NCI-H2227 treated with DMSO at 0.1 percent for 48 hours (cell line): ENCODE measurements around the gene IFI35.
"Not testable (repeated sequence)": the region's sequence is repeated elsewhere in the genome, so short reads cannot be mapped to it uniquely, and the experiment has no call there.

Experiments used
- DNase-seq: peaks from one replicate; lab custom pipeline; 2025; lab: John Stamatoyannopoulos, UW

IFI35 gene

DNA sequence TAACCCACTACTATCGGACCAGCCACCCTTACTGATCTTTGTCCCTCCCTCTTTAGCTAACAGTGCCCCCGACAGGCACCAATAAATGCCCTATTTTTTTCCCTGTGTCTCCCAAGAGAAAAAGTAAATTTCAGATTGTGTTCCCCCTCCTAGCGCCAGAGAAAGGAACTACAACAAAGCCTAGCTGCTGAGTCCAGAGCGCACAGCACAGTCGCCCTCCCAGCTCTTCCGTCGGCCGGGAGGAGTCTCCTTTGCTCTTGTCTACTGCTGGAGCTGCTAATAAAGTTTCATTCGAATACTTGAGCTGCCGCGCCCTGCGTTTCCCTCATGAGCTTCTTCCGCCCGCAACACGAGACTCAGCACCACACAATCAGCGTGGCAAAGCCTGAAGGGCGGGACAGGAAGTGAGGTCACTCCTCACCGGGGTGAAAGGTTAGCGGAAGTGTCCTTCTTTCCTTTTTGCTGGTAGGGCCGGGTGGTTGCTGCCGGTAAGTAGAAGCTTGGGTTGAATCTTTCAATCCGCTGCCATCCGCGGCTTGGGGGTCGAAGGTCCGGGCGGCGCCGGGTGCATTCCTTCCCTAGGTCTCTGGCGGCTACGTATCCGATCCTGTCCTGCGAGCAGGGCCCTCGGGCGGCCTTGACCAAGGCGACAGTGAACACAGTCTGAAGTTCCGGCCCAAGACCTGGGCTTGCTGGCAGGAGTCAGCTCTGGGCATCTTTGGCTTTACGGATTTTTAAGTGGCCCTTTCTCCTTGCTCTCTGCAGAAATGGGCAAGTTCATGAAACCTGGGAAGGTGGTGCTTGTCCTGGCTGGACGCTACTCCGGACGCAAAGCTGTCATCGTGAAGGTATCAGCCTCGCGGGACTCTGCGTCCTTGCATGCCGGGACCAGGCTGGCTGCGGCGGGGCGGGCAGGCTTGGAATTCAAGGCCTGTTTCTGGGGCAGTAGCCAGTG, 8.3 kb upstream of the IFI35 start, which contains the start of gene RPL27:
Gene RPL27 (plus strand): TSS at position 436 of the 955 bp plus-strand sequence. CDS start 332 bp downstream, at position 768.
- DNase-seq: peak; percentile 99

DNA sequence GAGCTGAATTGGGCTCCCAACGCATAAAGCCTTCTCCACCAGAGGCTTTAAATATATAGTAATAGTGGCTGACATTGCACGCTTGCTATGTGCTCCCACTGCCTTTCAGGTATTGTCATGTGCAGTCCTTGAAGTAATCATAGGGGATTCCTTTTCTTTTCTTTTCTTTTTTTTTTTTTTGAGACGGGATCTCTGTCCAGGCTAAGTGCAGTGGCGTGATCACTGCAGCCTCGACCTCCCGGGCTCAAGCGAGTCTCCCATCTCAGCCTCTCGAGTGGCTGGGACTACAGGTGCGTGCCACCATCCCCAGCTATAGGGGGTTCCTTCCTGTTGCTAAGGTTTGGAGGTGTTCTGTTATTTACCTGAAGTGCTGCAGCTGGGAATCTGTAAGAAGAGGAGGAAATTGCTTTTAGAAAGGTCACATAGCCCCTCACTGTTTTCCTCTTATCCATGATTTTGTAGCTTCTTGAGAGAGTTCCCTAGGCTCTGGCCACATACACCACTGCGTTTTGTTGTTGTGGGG, 7.5 kb upstream of the IFI35 start:
- no peak for DNase-seq

- DNase-seq: not testable (repeated sequence)
Observed at GRCh38 chr17:43000894-43001293, 5.7 kb upstream of the IFI35 start.

GRCh38 chr17:43003542-43004172, 2.9 kb upstream of the IFI35 start:
- no peak for DNase-seq

GRCh38 chr17:43010667-43011308, 4.2 kb downstream of the IFI35 start:
- DNase-seq: no peak

DNA sequence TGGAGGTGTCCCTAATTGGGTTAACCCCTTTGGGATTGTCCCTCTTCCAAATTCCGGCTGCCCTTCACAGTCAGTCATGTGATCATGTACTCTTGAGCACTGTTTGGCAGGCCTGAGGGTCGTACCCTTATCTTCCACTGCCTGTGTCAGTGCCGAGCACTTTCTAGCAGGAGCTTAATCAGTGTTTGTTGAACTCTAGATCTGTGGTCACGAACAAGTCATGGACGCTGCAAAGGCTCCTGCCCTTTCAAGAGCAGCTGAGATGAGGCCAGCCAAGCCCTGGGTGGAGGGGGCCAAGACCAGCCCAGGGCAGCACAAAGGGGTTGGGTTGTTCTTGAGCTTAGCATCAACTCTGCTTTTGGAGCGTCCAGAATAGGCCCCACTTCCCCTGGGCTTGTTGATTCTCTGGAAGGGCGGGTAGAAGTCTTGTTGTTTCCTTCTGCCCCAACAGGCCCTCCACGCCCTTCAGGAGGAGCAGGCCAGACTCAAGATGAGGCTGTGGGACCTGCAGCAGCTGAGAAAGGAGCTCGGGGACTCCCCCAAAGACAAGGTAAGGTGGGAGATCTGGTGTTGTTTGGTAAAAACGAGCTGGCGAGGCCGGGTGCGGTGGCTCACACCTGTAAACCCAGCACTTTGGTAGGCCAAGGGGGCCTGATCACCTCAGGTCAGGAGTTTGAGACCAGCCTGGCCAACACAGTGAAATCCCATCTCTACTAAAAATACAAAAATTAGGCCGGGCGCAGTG, 5.3 kb downstream of the IFI35 start:
- no peak for DNase-seq

GRCh38 chr17:43013296-43013695, 6.7 kb downstream of the IFI35 start:
- no peak for DNase-seq

- no peak for DNase-seq
Observed at GRCh38 chr17:43014020-43014648, 7.5 kb downstream of the IFI35 start.

- no peak for DNase-seq
Observed at GRCh38 chr17:43014649-43015542, 8.3 kb downstream of the IFI35 start.

DNA sequence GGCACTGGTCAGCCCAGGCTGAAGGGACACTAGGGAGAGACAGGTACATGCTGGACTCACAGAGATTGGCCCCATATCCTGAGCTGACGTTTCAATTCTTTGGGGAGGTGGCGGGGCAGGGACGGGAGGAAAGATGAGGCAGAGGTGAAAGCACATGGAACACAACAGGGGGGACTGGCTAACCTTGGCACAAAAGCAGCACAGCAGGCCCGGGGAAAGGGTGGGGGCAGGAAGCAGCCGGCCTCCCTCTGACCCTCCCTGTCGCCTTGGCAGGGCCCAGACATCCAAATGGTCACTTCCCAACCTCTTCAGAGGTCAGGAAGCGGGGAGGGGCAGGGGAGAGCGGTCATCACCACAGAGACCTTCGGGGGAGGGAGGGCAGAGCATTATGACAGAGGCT, 9.0 kb downstream of the IFI35 start:
- DNase-seq: no peak

- DNase-seq: no peak
Observed at GRCh38 chr17:43016216-43016615, 9.6 kb downstream of the IFI35 start.

- peak; percentile 35 for DNase-seq
Observed at GRCh38 chr17:43018008-43018853, 11.6 kb downstream of the IFI35 start.

DNA sequence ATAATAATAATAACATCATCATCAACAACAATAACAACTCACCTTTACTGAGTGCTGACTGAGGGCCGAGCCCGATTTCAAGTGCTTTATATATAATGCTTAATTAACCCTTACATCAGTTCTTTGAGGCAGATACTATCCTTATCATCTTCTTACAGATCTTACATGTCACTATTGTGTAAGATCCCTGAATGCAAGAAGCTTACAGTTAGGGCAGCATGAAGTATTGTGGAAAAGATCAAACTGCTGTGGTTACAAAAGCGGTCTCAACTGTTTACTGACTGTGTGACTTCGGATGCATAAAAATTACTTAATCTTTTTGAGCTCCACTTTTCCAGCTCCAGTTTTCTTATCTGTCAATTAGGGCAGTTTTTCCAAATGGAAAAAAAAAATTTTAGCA, 12.3 kb downstream of the IFI35 start:
- DNase-seq: no peak

DNA sequence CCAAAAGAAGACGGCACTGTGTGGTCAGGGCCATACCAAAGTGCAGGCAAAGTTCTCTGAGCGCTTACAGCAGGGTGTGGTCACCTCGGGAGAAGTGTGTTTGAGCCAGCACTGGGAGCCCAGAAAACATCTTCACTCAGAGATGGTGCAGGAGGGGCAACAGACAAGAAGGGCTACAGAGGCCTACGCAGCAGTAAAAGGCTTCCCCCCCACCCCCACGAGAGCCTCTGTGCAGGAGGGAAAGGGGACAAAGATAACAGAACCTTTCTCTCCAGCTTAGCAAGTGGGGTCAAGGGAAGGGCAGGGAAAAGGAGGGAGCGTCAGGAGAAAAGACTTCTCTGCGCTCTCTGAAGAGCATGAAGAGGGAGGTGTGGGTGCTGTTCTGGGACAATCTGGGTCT, 12.8 kb downstream of the IFI35 start:
- no peak for DNase-seq

DNA sequence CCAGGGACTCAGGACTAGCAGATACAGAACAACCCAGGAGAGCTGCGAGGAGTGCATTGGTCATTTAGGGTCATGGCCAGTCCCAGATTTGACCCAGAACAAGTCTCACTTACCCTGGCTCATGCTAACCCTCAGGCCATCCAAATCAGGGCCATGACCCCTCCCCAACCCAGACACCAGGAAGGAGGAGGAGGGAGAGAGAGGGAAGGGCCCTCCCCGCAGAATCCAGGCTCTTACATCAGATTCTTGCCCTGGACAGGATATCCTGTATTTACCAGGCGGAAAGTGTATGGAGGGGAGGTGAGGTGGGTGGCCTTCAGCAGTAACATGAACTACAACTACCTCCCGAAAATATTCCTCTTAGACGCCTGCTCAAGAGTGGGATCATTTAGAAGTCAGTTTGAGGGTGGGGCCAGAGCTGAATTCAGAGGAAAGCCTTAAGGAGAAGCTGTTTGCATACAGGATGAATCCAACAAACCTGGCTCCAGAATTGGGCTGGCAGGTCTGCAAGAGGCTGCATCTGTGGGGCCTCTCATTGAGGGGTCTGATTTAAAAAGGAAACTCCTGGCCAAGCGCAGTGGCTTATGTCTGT, 13.5 kb downstream of the IFI35 start:
- DNase-seq: no peak

DNA sequence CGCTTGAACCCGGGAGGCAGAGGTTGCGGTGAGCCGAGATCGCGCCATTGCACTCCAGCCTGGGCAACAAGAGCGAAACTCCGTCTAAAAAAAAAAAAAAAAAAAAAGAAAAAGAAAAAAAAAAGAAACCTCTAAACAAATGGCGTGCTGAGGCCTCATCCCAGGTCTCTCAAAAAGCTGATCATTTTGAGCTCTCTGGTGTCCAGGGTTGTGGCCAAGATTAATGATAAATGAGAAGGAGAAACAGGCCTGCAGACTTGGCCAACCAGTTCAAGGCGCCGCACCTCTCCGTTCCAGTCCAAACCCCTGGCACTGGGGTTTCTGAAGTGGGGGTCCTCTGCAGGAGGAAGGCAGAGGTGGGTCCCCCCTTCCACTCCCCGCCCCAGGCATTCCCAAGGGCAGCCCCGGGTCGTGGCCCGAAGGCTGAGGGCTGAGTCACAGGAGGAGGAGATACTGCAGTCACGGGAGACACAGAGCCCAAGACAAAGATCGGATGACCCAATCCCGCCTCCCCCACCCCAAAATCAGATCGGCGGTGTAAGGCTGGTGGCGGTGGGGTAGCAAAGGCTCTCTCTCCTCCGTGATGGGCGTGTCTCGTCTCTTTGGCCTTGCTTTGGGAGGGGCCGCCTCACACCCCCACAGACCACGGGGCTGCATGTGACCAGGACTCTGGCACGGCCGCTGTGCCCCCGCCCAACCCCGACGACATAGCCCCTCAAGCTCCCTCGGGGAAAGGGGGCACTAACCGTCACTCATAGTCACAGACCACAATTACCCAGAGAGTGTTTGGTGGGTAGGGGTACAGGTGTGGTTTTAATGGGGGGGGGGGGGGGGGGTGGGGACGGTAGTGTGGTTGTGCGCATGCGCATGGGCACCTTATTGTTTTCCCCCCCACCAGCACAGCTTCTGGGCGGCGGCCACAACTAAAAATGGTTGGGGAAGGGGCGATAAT, 14.5 kb downstream of the IFI35 start:
- peak; percentile 49 for DNase-seq

DNA sequence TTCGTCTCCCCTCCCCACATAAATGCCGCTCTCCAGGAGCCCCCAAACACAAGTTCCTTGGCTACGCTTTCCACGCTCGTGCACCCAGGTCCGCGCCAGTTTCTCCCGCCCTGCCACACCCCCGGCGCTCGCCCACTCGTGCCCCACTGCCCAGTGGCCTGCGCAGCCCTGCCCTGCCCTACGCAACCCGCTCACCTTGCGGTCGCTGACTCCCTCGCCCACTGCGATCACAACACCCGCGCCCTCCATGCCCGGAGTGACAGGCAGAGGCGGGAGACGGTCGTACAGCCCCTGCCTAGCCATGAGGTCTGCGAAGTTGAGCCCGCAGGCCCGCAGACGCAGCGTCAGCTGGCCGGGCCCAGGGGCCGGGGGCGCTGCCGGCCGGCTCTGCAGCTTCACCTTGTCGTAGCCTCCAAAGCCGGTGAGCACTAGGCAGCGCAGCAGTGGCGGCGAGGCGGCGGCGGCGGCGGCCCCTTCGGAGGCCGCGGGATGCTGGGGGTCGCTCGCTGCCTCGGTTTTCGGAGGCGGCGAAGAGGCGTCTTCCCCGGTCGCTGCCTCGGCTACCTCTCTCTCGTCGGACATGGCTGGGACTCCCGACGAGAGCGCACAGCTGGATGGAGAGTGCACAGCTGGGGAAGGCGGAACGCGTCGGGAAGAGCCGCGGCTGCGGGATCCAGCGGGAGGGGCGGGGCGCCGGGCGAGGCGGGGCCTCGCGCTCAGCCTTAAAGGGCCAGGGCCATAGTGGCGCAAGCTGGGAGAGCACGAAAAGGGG, 15.3 kb downstream of the IFI35 start, which contains the start of gene VAT1:
Gene VAT1 (minus strand): TSS at position 645 of the 772 bp plus-strand sequence. CDS start 63 bp downstream, at position 582.
- peak; percentile 78 for DNase-seq
